ENCODE results near the gene RASA2.

RASA2 gene

GRCh38 chr3:141524988-141525387, 38.2 kb downstream of the RASA2 start:
- no peak for TF ChIP-seq CTCF (IDR thresholded peaks at IDR 0.05; ENCODE audit: extremely low read depth, insufficient read depth, missing control alignments)
- DNase-seq (ENCODE audit: low spot score), result no peak
- in situ Hi-C loops (cut with MboI; ENCODE audit: low pct_unique_long_range_greater_than_20kb, low sequenced_read_pairs, unreplicated experiment), result no loop called here

GRCh38 chr3:141525814-141526213, 39.0 kb downstream of the RASA2 start:
- TF ChIP-seq CTCF (IDR thresholded peaks at IDR 0.05; ENCODE audit: extremely low read depth, insufficient read depth, missing control alignments), result no peak
- in situ Hi-C loops (cut with MboI; ENCODE audit: low pct_unique_long_range_greater_than_20kb, low sequenced_read_pairs, unreplicated experiment), result no loop called here
- DNase-seq (ENCODE audit: low spot score), result no peak

GRCh38 chr3:141526709-141527108, 39.9 kb downstream of the RASA2 start:
- no peak for TF ChIP-seq CTCF (IDR thresholded peaks at IDR 0.05; ENCODE audit: extremely low read depth, insufficient read depth, missing control alignments)
- in situ Hi-C loops (cut with MboI; ENCODE audit: low pct_unique_long_range_greater_than_20kb, low sequenced_read_pairs, unreplicated experiment), result no loop called here
- DNase-seq (ENCODE audit: low spot score), result no peak

DNA sequence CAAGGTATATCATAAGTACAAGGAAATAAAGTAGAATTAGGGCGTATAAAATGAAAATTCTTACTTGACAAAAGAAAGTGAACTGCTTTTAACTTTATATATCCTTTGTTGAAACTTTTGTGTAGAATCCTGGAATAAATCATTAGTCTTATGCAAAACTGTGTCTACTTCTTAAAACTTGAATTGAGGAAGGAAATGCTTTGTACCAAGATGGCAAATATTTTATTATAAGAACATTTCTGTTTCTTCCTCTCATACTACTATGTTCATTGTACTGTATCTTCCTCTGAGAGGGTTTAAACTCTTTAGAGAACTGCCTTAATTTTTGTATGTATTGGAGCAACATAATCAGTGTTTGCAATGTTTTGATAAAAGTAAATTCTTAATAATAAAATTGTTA, 42.0 kb downstream of the RASA2 start:
- TF ChIP-seq CTCF (IDR thresholded peaks at IDR 0.05; ENCODE audit: extremely low read depth, insufficient read depth, missing control alignments), result no peak
- no peak for DNase-seq (ENCODE audit: low spot score)
- in situ Hi-C loops (cut with MboI; ENCODE audit: low pct_unique_long_range_greater_than_20kb, low sequenced_read_pairs, unreplicated experiment), result no loop called here

GRCh38 chr3:141529256-141529655, 42.4 kb downstream of the RASA2 start:
- in situ Hi-C loops (cut with MboI; ENCODE audit: low pct_unique_long_range_greater_than_20kb, low sequenced_read_pairs, unreplicated experiment), result no loop called here
- DNase-seq (ENCODE audit: low spot score), result no peak
- no peak for TF ChIP-seq CTCF (IDR thresholded peaks at IDR 0.05; ENCODE audit: extremely low read depth, insufficient read depth, missing control alignments)

GRCh38 chr3:141529717-141530414, 43.0 kb downstream of the RASA2 start:
- TF ChIP-seq CTCF (IDR thresholded peaks at IDR 0.05; ENCODE audit: extremely low read depth, insufficient read depth, missing control alignments), result no peak
- in situ Hi-C loops (cut with MboI; ENCODE audit: low pct_unique_long_range_greater_than_20kb, low sequenced_read_pairs, unreplicated experiment), result no loop called here
- DNase-seq (ENCODE audit: low spot score), result no peak

Data from GM13977 (cell line).